Kidney (tissue), 14 donors: ENCODE measurements around the gene PHLDB1. TPM values are rescaled to one million over a fixed set of nuclear protein-coding genes. Genes with fewer than 3 reads are reported as not detected.

Experiments
- DNase-seq, 5 donors: peaks; one replicate each; pipeline ENCODE4 v3.0.0-alpha.2; 2013 to 2020
- FAIRE-seq: peaks from 2 replicates; lab custom pipeline; 2012; peaks lifted over from hg19 to GRCh38; lab: Jason Lieb, UNC
- H3K27ac ChIP-seq, 2 donors: one replicate each; pipeline ENCODE4 v1.7.0; 2013; ENCODE audit warnings: low read depth in 2 of 2, low read length in 2 of 2, inconsistent platforms in 1 of 2
- H3K27me3 ChIP-seq: one replicate; pipeline ENCODE4 v1.7.1; 2013; ENCODE audit warnings: low read length, inconsistent platforms; ENCODE audit not compliant: control insufficient read depth, insufficient read depth
- H3K36me3 ChIP-seq, 3 donors: one replicate each; pipeline versions ENCODE4 v1.7.0 to v1.7.1; 2013; ENCODE audit warnings: low read length in 3 of 3, control low read depth in 1 of 3, inconsistent platforms in 1 of 3; ENCODE audit not compliant: insufficient read depth in 3 of 3, control insufficient read depth in 2 of 3
- H3K4me1 ChIP-seq, 3 donors: one replicate each; pipeline versions ENCODE4 v1.7.0 to v1.7.1; 2013; ENCODE audit warnings: low read length in 3 of 3, inconsistent platforms in 1 of 3, low read depth in 1 of 3; ENCODE audit not compliant: control insufficient read depth in 2 of 3, insufficient read depth in 2 of 3
- H3K4me3 ChIP-seq, 3 donors: one replicate each; pipeline versions ENCODE4 v1.7.0 to v1.8.1; 2013; ENCODE audit warnings: low read length in 3 of 3, control low read depth in 1 of 3, inconsistent platforms in 1 of 3
- H3K9ac ChIP-seq, 3 donors: one replicate each; pipeline versions ENCODE4 v1.7.0 to v1.7.1; 2013; ENCODE audit warnings: low read length in 3 of 3, control low read depth in 1 of 3, inconsistent platforms in 1 of 3
- H3K9me3 ChIP-seq, 3 donors: one replicate each; pipeline versions ENCODE4 v1.7.0 to v1.7.1; 2013; ENCODE audit warnings: low read length in 3 of 3, control low read depth in 1 of 3, inconsistent platforms in 1 of 3; ENCODE audit not compliant: control insufficient read depth in 2 of 3, insufficient read depth in 1 of 3
- intact Hi-C: fragments of 100-400 bp; cut with DNase I; formaldehyde crosslinking; loops from one replicate; pipeline ENCODE4 v1.11.1; 2022
- polyA plus RNA-seq: library from polyadenylated mRNA; stranded (reverse); fragments of 350-450 nt; fragmentation: Illumina TruSeq; extraction: RNeasy Lipid Tissue Mini Kit (QIAGEN cat#74804); gene quantifications from one replicate; pipeline ENCODE4 v1.2.3, GENCODE V29; 2014; ENCODE audit warnings: low read depth, low replicate concordance; ENCODE audit not compliant: insufficient read depth
- total RNA-seq: library from RNA; stranded (reverse); fragmentation: NEBNext Ultra II Directional; extraction: Animal tissue kit (Norgen Biotek cat#: 25700); gene quantifications from one replicate; pipeline ENCODE4 v1.2.1, GENCODE V29; 2021
- TF ChIP-seq, protein P1 (sequence below): IDR thresholded peaks from 3 replicates; pipeline ENCODE4 v1.5.1; 2012; ENCODE audit warnings: mild to moderate bottlenecking, moderate library complexity, borderline replicate concordance; ENCODE audit not compliant: insufficient read depth; ENCODE audit errors: extremely low read depth
- donor health status: control.
- donor health status: control.
- donor health status: control.
- donor health status: control.
- donor health status: control.
- donor health status: DM: yes; HTN: yes; CAD: no.
- donor health status: Normal renal cell carcinoma (clear cell type).

The PHLDB1 gene
- total and polyA plus RNA-seq, 2 donors from 2014 or later: 39.1 to 118 TPM

DNA sequence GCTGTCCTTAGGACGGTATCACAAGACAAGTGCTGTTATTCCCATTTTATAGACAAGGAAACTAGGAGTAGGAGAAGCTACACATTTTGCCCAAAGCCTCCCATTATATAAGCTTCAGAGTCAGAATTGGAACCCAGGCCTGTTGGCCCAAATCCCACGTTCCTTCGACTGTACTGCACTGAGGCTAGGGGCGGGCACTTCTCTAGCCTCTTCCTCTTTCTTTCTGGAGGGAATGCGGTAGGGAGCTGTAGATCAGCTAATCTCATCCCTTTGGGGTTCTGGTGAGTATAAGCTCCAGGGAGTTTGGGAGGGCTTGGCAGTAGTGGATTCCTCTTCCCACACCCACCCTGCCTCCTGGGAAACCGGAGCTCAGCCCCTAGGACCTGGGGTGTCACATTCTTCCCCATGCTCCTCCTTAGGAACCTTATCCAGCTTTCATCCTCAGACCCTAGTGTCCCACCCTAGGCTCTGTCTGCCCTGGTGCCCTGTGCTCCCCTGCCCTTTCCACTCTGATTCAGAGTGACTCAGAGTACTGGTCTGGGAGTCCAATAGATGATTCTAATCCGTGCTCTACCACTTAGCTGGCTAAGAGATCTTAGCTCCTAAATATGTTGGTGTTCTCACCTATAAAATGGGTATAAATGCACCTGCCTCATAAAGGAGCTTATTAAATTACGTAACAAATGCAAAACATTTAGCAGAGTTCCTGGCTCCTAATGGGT, 29.3 kb downstream of the PHLDB1 start:
- DNase-seq (no peak), FAIRE-seq (no peak)
- intact Hi-C loops: no loop called here
- Histone ChIP-seq H3K36me3 (peaks cover 3 to 30% (median 7%) of the 10 kb centered on the region in 3 donors), H3K27ac (no peak overlapping the region), H3K4me3 (no peak overlapping the region), H3K9ac (no peak overlapping the region), H3K9me3 (no peaks in the 10 kb centered on the region), H3K27me3 (no peaks in the 10 kb centered on the region), H3K4me1 (peaks cover 2 to 31% (median 27%) of the 10 kb centered on the region in 3 donors)
- TF ChIP-seq, protein P1, sequence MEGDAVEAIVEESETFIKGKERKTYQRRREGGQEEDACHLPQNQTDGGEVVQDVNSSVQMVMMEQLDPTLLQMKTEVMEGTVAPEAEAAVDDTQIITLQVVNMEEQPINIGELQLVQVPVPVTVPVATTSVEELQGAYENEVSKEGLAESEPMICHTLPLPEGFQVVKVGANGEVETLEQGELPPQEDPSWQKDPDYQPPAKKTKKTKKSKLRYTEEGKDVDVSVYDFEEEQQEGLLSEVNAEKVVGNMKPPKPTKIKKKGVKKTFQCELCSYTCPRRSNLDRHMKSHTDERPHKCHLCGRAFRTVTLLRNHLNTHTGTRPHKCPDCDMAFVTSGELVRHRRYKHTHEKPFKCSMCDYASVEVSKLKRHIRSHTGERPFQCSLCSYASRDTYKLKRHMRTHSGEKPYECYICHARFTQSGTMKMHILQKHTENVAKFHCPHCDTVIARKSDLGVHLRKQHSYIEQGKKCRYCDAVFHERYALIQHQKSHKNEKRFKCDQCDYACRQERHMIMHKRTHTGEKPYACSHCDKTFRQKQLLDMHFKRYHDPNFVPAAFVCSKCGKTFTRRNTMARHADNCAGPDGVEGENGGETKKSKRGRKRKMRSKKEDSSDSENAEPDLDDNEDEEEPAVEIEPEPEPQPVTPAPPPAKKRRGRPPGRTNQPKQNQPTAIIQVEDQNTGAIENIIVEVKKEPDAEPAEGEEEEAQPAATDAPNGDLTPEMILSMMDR: no peak

DNA sequence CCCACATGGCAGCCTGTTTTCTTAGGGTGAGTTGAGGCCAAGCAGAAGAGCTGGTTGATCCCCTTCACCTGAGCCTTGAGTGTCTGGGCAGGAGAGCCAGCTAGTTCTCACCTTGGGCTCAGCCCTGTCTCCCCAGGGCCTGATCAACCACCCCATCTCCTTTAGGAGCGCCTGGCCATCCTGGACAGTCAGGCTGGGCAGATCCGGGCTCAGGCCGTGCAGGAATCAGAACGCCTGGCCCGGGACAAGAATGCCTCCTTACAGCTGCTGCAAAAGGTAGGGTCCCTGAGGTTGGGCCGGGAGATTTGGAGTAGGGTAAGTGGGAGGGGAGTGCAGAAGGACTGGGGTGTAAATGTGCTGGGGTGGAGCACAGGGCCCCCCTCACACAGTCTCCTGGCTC, 31.3 kb downstream of the PHLDB1 start:
- FAIRE-seq (no peak), DNase-seq (peak in 1 of 5 donors; percentile 59)
- Histone ChIP-seq H3K4me1 (peaks cover 2 to 34% (median 24%) of the 10 kb centered on the region in 3 donors), H3K27me3 (no peaks in the 10 kb centered on the region), H3K27ac (no peak overlapping the region), H3K4me3 (no peak overlapping the region), H3K36me3 (peaks cover 7 to 26% (median 13%) of the 10 kb centered on the region in 3 donors), H3K9ac (no peak overlapping the region), H3K9me3 (no peaks in the 10 kb centered on the region)
- intact Hi-C loops: no loop called here
- TF ChIP-seq, protein P1: no peak

DNA sequence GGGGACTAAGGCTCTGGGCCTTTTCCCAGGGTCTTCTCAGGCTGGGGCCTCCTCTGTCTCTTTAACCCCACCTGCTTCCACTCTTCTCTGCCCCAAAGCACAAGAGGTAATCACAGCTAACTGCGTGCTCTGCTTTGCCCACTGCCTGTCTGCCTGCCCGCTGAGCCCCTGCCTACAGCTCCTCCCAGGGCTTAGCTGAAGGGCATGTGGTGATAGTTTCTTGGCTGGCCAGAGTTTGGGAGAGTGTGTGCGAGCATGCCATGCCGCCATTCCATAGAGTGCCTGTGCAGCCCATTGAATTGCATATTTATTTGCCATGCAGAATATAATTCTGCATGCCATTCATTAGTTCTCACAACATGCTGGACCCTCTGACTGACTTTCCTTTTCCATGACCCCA, 32.5 kb downstream of the PHLDB1 start:
- Histone ChIP-seq H3K9me3 (no peaks in the 10 kb centered on the region), H3K9ac (no peak overlapping the region), H3K36me3 (peaks cover 11 to 38% (median 16%) of the 10 kb centered on the region in 3 donors), H3K4me3 (no peak overlapping the region), H3K27ac (no peak overlapping the region), H3K27me3 (no peaks in the 10 kb centered on the region), H3K4me1 (peaks cover 0 to 27% (median 14%) of the 10 kb centered on the region in 3 donors)
- no peak for FAIRE-seq
- intact Hi-C loops: no loop called here
- DNase-seq: no peak
- TF ChIP-seq, protein P1: no peak
